Tibial nerve (tissue), 4 donors: ENCODE results near the gene LEF1. TPM values are rescaled to one million over a fixed set of nuclear protein-coding genes. Genes with fewer than 3 reads are reported as not detected.
A peak's percentile ranks its signal among the peaks of the same experiment; 100 is the strongest.

Source experiments
- DNase-seq, 2 donors: peaks; one replicate each; pipeline ENCODE4 v3.0.0-alpha.2; 2019; ENCODE audit warnings: low spot score in 2 of 2
- H3K27ac ChIP-seq, 4 donors: fragments of 200-600 bp; sonication (generic) in 3 of 4; one replicate each; pipeline ENCODE4 v1.5.1; 2017 to 2019; ENCODE audit warnings: mild to moderate bottlenecking in 1 of 4
- H3K27me3 ChIP-seq, 2 donors: fragments of 200-600 bp; sonication (generic) in 1 of 2; one replicate each; pipeline versions ENCODE4 v1.5.1 to v1.6.0; 2017 to 2019
- H3K36me3 ChIP-seq, 3 donors: fragments of 200-600 bp; sonication (generic); one replicate each; pipeline ENCODE4 v1.5.1; 2018 to 2019
- H3K4me1 ChIP-seq, 4 donors: fragments of 200-600 bp; sonication (generic) in 3 of 4; one replicate each; pipeline ENCODE4 v1.5.1; 2017 to 2019
- H3K4me3 ChIP-seq, 4 donors: fragments of 200-600 bp; sonication (generic) in 3 of 4; one replicate each; pipeline ENCODE4 v1.5.1; 2017 to 2019; ENCODE audit warnings: mild to moderate bottlenecking in 1 of 4, moderate library complexity in 1 of 4
- H3K9me3 ChIP-seq, 4 donors: fragments of 200-600 bp; sonication (generic) in 3 of 4; one replicate each; pipeline ENCODE4 v1.5.1; 2017 to 2019
- EP300 ChIP-seq, 2 donors: sonication (generic); formaldehyde crosslinking; IDR thresholded peaks; one replicate each; pipeline ENCODE4 v1.6.1; 2017; ENCODE audit warnings: antibody characterized with exemption in 2 of 2, mild to moderate bottlenecking in 1 of 2
- POLR2A ChIP-seq, 2 donors: fragments of 450-650 bp; IDR thresholded peaks; one replicate each; pipeline ENCODE4 v1.6.1; 2017; ENCODE audit warnings: antibody characterized with exemption in 2 of 2, mild to moderate bottlenecking in 2 of 2, moderate library complexity in 2 of 2
- WGBS, 2 donors: methylation state at CpG; one replicate each; pipeline ENCODE4 v1.1.5; 2018; 5-methylcytosine and 5-hydroxymethylcytosine counted together
- total RNA-seq, 4 donors: library from RNA; depleted of rRNA; stranded (reverse); fragments of >200 nt; gene quantifications; one replicate each; pipeline ENCODE4 v1.1.0, GENCODE V29; 2016
- TF ChIP-seq, protein P1 (sequence below), 5 experiments: fragments of 200-600 bp in 3 of 5; fragments of 450-650 bp in 2 of 5; sonication (generic) in 3 of 5; IDR thresholded peaks; one replicate each; pipeline ENCODE4 v1.5.1; 2016 to 2019; ENCODE audit warnings: antibody characterized with exemption in 5 of 5, mild to moderate bottlenecking in 3 of 5, moderate library complexity in 2 of 5

The LEF1 gene
- total RNA-seq, 4 donors from 2014 or later: 1.9 to 11.7 (median 8.3) TPM

DNA sequence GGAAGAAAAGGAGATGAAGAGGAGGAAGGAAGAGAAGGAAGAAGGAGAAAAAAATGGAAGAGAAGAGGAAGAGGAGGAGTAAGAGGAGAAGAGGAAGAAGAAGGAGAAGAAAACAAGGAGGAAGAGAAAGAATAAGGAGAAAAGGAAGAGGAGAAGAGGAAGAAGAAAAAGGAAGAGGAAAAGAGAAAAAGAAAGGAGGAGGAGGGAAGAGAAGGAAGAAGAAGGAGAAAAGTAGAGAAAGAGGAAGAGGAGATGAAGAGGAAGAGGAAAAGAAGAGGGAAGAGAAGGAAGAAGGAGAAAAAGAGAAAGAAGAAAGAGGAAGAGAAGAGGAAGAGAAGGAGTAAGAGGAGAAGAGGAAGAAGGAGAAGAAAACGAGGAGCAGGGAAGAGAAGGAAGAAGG is 11.8 kb upstream of the LEF1 start:
- DNase-seq: no peak
- no peak for TF ChIP-seq EP300 (IDR thresholded peaks at IDR 0.05)
- no peak for TF ChIP-seq POLR2A (IDR thresholded peaks at IDR 0.05)
- TF ChIP-seq, protein P1, sequence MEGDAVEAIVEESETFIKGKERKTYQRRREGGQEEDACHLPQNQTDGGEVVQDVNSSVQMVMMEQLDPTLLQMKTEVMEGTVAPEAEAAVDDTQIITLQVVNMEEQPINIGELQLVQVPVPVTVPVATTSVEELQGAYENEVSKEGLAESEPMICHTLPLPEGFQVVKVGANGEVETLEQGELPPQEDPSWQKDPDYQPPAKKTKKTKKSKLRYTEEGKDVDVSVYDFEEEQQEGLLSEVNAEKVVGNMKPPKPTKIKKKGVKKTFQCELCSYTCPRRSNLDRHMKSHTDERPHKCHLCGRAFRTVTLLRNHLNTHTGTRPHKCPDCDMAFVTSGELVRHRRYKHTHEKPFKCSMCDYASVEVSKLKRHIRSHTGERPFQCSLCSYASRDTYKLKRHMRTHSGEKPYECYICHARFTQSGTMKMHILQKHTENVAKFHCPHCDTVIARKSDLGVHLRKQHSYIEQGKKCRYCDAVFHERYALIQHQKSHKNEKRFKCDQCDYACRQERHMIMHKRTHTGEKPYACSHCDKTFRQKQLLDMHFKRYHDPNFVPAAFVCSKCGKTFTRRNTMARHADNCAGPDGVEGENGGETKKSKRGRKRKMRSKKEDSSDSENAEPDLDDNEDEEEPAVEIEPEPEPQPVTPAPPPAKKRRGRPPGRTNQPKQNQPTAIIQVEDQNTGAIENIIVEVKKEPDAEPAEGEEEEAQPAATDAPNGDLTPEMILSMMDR (IDR thresholded peaks at IDR 0.05): no peak
- Histone ChIP-seq H3K27me3 (no peaks in the 10 kb centered on the region), H3K4me1 (no peaks in the 10 kb centered on the region), H3K9me3 (no peaks in the 10 kb centered on the region), H3K36me3 (no peaks in the 10 kb centered on the region), H3K27ac (no peak overlapping the region), H3K4me3 (no peak overlapping the region)
- 76 to 78% methylated on average over 1 of the region's 1 CpG for WGBS, 2 donors

DNA sequence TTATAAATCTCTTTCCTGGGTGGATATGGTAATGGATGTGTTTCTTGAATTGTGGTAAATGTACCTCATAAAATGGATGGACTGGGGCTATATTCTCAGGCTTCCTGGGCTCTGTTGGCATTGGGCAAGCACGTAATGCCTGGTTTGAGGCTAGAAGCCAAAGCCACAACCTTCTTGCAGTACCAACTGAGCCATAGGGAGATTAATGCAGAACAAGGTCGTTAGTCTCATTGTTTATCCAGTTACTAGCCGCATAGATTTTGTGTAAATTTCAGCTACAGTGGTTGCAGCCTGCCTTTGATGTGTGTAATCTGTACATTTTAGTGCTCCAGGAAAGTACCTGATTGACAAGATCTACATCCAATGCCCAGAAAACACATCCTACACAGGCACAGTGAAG is 7.2 kb upstream of the LEF1 start:
- no peak overlapping the region for H3K27ac ChIP-seq
- H3K4me3 ChIP-seq: no peak overlapping the region
- 87 to 88% methylated on average over 3 of the region's 3 CpGs for WGBS, 2 donors
- peaks cover 0 to 27% (median 4%) of the 10 kb centered on the region in 4 donors for H3K4me1 ChIP-seq
- TF ChIP-seq, protein P1 (IDR thresholded peaks at IDR 0.05): no peak
- TF ChIP-seq EP300 (IDR thresholded peaks at IDR 0.05): no peak
- TF ChIP-seq POLR2A (IDR thresholded peaks at IDR 0.05): no peak
- DNase-seq: no peak
- no peaks in the 10 kb centered on the region for H3K9me3 ChIP-seq
- no peaks in the 10 kb centered on the region for H3K36me3 ChIP-seq
- peaks cover 0 to 16% of the 10 kb centered on the region in 2 donors for H3K27me3 ChIP-seq

DNA sequence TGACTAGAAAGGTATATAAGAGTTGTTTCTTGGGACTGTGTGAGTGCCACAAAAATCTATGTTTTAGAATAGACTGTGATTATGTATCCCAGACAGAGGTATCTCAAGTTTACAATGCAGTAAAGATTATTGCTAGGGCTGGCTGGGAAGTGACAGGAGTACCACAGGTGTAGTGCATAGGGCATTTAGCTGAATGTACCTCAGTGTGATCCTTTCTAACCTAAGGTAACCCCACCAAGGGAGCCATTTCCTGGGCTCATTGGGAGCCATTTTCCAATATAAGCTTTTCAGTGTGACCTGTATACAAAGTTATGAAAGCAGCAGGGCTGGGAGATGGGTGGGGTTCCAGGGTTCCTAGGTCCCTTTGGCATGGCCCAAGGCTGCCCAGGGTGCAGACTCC is 6.1 kb upstream of the LEF1 start:
- no peak overlapping the region for H3K27ac ChIP-seq

DNA sequence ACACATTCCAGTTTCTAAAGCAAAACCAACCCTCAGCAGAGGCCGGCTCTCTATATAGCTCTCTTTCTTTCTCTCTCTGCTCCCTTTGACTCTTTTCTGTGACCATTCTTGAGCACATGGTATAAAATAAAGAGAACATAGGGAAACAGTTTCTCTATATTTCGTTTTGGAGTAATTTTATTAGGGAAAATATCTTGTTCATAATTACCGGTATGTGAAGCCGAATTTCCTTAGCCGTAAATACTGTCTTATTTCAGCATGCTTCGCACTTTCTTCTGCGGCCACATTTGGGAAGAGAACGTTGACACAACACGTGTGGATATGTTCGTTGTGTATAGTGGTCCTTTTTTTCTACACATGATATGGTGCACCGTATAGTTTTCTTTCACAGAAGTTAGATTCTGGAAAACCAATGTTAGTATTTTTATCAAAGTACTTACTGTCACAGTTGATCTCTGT is 4.9 kb upstream of the LEF1 start:
- peaks cover 0 to 38% of the 10 kb centered on the region in 2 donors for H3K27me3 ChIP-seq
- H3K27ac ChIP-seq: peak overlapping the region in 2 of 4 donors; percentile 66 to 83
- H3K4me1 ChIP-seq: peaks cover 0 to 41% (median 9%) of the 10 kb centered on the region in 4 donors
- no peaks in the 10 kb centered on the region for H3K9me3 ChIP-seq
- DNase-seq: no peak
- peak overlapping the region; percentile 43 to 71 (median 56) for H3K4me3 ChIP-seq
- no peaks in the 10 kb centered on the region for H3K36me3 ChIP-seq
- WGBS, 2 donors: 69 to 70% methylated on average over 11 of the region's 11 CpGs
- TF ChIP-seq, protein P1 (IDR thresholded peaks at IDR 0.05): no peak
- no peak for TF ChIP-seq POLR2A (IDR thresholded peaks at IDR 0.05)
- no peak for TF ChIP-seq EP300 (IDR thresholded peaks at IDR 0.05)

More for the DNA sequence above, 6.1 kb upstream of the LEF1 start:
- no peaks in the 10 kb centered on the region for H3K9me3 ChIP-seq
- H3K27me3 ChIP-seq: peaks cover 0 to 26% of the 10 kb centered on the region in 2 donors
- peaks cover 0 to 29% (median 4%) of the 10 kb centered on the region in 4 donors for H3K4me1 ChIP-seq
- DNase-seq: no peak
- TF ChIP-seq POLR2A (IDR thresholded peaks at IDR 0.05) (no peak), EP300 (IDR thresholded peaks at IDR 0.05) (no peak)
- TF ChIP-seq, protein P1 (IDR thresholded peaks at IDR 0.05): no peak
- H3K36me3 ChIP-seq: no peaks in the 10 kb centered on the region
- no peak overlapping the region for H3K4me3 ChIP-seq

DNA sequence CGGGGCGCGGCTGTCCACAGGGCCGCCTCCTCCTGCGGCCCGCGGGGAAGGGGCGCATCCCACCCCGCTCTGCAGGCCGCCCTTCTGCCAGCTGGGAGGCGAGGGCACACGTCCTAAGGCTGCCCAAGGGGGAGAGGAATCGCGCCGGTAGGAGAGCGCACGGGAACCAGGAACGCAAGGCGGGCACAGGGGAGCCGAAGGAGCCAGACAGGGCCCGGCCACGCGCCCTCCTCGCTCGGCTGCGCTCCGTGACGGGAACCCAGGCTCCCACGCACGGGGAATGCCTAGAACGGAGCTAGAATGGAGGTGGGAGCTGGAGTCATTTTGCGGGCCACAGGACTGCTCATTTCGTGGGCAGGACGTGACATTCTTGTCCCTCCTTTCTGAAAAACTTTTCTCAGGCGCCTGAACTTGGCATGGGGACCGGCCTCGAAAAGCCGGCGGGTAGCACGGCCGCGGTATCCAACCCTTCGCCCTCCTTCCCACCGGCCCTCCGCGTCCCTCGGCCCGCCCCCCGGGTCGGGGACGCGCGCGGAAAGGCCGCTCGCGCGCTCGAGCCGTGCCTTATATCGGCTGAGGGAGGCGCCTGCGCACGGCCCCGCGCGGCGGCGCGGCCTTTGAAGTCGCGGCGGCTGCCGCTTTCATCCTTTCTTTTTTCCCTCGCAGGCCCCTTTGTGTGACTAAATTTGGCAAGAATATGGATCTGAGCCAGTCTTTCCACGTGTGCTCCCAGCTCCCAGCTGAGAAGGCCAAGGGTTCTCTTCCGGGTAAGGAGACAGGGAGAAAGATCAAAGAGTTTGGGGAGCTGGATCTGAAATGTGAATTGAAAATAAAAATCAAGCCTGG is 4.2 kb upstream of the LEF1 start:
- H3K27me3 ChIP-seq: peaks cover 0 to 39% of the 10 kb centered on the region in 2 donors
- 1 to 2% methylated on average over 39 to 66 of the region's 77 CpGs for WGBS, 2 donors

More for the DNA sequence above, 4.2 kb upstream of the LEF1 start:
- Histone ChIP-seq H3K4me1 (peaks cover 0 to 43% (median 10%) of the 10 kb centered on the region in 4 donors), H3K9me3 (no peaks in the 10 kb centered on the region), H3K36me3 (no peaks in the 10 kb centered on the region), H3K27ac (peak overlapping the region in 3 of 4 donors; percentile 66 to 83 (median 70)), H3K4me3 (peak overlapping the region; percentile 43 to 71 (median 56))
- TF ChIP-seq EP300 (IDR thresholded peaks at IDR 0.05): peak in 1 of 2 donors; percentile 54
- TF ChIP-seq POLR2A (IDR thresholded peaks at IDR 0.05): no peak
- DNase-seq: peak in 1 of 2 donors; percentile 20
